ENCODE measurements around the gene MLLT3. TPM values are rescaled to one million over a fixed set of nuclear protein-coding genes. Genes with fewer than 3 reads are reported as not detected.
"Not testable (repeated sequence)": the region's sequence is repeated elsewhere in the genome, so short reads cannot be mapped to it uniquely, and the experiment has no call there.

Gene MLLT3
- total RNA-seq, 4 donors from 2014 or later, result 4.8 to 17.8 (median 12.1) TPM

DNA sequence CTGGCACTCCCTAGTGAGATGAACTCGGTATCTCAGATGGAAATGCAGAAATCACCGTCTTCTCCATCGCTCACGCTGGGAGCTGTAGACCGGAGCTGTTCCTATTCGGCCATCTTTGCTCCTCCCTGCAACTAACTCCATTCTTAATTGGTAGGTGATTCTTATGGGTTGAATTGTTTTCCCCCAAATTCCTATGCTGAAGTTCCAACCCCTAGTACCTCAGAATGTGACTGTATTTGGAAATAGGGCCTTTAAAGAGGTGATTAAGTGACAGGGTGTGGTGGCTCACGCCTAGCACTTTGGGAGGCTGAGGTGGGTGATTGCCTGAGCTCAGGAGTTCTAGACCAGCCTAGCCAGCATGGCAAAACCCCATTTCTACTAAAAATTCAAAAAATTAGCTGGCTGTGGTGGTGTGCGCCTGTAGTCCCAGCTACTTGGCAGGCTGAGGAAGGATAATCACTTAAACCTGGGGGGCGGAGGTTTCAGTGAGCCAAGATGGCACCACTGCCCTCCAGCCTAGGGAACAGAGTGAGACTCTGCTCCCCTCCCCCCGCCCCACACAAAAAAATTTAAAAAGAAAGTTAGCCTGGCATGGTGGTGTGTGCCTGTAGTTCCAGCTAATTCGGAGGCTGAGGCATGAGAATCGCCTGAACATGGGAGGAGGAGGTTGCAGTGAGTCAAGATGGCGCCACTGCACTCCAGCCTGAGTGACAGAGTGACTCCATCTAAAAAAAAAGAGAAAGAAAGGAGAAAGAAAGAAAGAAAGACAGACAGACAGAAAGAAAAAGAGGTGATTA is 36.6 kb upstream of the MLLT3 start:
- ATAC-seq (ENCODE audit: low FRiP score) (no peak), DNase-seq (ENCODE audit: low spot score) (no peak)
- TF ChIP-seq, protein P1, sequence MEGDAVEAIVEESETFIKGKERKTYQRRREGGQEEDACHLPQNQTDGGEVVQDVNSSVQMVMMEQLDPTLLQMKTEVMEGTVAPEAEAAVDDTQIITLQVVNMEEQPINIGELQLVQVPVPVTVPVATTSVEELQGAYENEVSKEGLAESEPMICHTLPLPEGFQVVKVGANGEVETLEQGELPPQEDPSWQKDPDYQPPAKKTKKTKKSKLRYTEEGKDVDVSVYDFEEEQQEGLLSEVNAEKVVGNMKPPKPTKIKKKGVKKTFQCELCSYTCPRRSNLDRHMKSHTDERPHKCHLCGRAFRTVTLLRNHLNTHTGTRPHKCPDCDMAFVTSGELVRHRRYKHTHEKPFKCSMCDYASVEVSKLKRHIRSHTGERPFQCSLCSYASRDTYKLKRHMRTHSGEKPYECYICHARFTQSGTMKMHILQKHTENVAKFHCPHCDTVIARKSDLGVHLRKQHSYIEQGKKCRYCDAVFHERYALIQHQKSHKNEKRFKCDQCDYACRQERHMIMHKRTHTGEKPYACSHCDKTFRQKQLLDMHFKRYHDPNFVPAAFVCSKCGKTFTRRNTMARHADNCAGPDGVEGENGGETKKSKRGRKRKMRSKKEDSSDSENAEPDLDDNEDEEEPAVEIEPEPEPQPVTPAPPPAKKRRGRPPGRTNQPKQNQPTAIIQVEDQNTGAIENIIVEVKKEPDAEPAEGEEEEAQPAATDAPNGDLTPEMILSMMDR (IDR thresholded peaks at IDR 0.05), result no peak

DNA sequence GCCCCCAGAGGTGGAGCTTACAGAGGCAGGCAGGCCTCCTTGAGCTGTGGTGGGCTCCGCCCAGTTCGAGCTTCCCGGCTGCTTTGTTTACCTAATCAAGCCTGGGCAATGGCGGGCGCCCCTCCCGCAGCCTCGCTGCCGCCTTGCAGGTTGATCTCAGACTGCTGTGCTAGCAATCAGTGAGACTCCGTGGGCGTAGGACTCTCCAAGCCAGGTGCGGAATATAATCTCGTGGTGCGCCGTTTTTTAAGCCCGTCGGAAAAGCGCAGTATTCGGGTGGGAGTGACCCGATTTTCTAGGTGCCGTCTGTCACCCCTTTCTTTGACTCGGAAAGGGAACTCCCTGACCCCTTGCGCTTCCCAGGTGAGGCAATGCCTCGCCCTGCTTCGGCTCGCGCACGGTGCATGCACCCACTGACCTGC is 36.0 kb upstream of the MLLT3 start:
- ATAC-seq (ENCODE audit: low FRiP score); DNase-seq (ENCODE audit: low spot score): not testable (repeated sequence)

DNA sequence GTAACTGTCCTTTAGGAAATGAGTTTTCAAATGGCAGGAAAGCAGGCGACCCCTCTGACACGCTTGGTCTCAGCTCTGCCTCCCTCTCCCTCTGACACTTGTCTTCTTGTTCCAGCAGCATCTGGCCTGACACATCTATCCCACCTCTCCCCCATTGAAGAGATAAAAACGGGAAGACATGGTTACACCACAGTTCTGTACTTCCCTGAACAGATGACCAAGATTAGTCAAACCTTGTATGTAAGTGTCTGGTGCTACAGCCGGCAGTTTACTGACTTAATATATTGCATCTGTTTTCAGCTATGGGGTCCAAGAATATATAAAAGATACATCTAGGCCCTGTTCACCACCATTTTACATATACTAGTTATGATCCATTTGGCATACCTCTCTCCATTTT is 29.6 kb upstream of the MLLT3 start:
- DNase-seq (ENCODE audit: low spot score) (no peak), ATAC-seq (ENCODE audit: low FRiP score) (no peak)
- TF ChIP-seq, protein P1 (IDR thresholded peaks at IDR 0.05), result no peak

DNA sequence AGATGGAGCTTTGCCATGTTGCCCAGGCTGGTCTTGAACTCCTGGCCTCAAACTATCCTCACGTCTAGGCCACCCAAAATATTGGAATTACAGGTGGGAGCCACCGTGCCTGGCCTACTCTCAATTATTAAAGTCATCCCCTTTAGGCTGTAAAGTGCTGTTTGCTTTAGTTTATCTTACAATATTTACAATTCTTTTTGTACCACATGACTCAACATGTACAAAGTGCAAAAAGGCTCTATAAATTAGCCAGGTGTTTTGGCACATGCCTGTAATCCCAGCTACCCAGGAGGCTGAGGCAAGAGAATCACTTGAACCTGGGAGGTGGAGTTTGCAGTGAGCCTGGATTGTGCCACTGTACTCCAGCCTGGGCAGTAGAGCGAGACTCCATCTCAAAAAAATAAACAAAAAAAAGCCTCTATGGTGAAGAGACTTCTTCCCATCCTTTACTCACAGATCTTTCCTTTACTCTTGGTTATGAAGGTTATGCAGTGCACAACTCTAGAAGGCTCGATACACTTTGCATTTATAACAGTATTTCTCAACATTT is 28.5 kb upstream of the MLLT3 start:
- no peak for DNase-seq (ENCODE audit: low spot score)
- TF ChIP-seq, protein P1 (IDR thresholded peaks at IDR 0.05), result no peak
- no peak for ATAC-seq (ENCODE audit: low FRiP score)

DNA sequence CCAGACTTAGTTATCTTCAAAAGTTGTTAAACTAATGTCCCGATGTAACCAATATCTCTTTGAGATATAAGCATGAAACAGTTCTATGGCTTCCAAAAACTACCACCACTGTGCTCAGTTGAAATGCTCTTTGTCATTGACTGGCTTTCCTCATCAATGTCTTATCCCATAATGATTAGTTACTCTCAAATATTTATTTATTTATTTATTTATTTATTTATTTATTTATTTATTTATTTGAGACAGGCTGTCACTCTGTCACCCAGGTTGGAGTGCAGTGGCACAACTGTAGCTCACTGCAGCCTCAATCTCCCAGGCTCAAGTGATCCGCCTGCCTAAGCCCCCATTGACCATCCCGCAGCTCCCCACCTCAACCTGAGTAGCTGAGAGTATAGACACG is 28.0 kb upstream of the MLLT3 start:
- TF ChIP-seq, protein P1 (IDR thresholded peaks at IDR 0.05), result no peak
- ATAC-seq (ENCODE audit: low FRiP score) (no peak), DNase-seq (ENCODE audit: low spot score) (no peak)

DNA sequence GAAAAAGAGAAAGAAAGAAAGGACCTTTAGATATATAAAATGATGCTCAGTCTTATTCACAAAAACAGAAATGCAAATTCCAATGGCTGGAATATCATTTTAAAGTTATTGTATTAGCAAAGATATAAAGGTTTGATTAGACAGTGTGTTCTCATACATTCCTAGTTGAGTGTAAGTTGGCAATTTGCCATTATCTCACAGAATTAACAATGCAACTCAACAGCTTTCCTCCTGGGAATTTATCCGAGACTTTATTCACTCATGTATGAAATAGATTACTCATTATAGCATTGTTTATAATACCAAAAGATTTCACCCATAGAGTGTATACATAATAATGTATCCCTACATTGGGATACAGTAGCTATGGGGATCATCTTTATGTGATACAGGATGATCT is 27.1 kb upstream of the MLLT3 start:
- ATAC-seq (ENCODE audit: low FRiP score), result no peak
- TF ChIP-seq, protein P1 (IDR thresholded peaks at IDR 0.05), result no peak
- no peak for DNase-seq (ENCODE audit: low spot score)

DNA sequence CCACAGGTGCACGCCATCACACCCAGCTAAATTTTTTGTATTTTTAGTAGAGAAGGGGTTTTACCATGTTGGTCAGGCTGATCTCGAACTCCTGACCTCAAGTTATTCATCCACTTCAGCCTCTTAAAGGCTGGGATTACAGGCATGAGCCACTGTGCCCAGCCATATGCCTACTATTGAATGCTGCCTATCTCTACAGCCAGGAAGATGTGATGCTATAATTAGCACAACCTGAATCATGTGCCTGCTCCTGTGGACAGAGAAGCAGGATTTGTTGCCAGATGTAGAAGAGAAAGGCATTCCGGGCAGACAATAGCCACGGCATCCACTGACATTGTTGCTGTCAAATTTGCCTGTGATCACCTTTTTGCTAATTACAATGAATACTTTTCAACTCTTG is 24.4 kb upstream of the MLLT3 start:
- DNase-seq (ENCODE audit: low spot score) (no peak), ATAC-seq (ENCODE audit: low FRiP score) (no peak)
- TF ChIP-seq, protein P1 (IDR thresholded peaks at IDR 0.05), result no peak
